IMR-90 (cell line): ENCODE results near the gene EHBP1L1.

Source experiments
- MAZ ChIP-seq: IDR thresholded peaks from 2 replicates; pipeline ENCODE4 v1.6.1; 2012; ENCODE audit warnings: low read depth, mild to moderate bottlenecking, low read length, improper control_type of control experiment, moderate library complexity, borderline replicate concordance
- POLR2A ChIP-seq: IDR thresholded peaks from 2 replicates; pipeline ENCODE4 v1.6.1; 2012; ENCODE audit warnings: mild to moderate bottlenecking, low read depth, low read length
- RFX5 ChIP-seq: IDR thresholded peaks from 2 replicates; pipeline ENCODE4 v1.8.0; 2012; ENCODE audit warnings: low read depth, mild to moderate bottlenecking, low read length, moderate library complexity
- TF ChIP-seq, protein P1 (sequence below): conservative IDR thresholded peaks from 2 replicates; pipeline ENCODE4 v1.5.1; 2012; ENCODE audit warnings: mild to moderate bottlenecking, low read depth, low read length, improper control_type of control experiment
- TF ChIP-seq, protein P2 (sequence below): fragments of 150-350 bp; IDR thresholded peaks from 2 replicates; pipeline ENCODE4 v1.6.1; 2017; ENCODE audit warnings: mild to moderate bottlenecking, antibody characterized with exemption, low read length, low read depth

DNA sequence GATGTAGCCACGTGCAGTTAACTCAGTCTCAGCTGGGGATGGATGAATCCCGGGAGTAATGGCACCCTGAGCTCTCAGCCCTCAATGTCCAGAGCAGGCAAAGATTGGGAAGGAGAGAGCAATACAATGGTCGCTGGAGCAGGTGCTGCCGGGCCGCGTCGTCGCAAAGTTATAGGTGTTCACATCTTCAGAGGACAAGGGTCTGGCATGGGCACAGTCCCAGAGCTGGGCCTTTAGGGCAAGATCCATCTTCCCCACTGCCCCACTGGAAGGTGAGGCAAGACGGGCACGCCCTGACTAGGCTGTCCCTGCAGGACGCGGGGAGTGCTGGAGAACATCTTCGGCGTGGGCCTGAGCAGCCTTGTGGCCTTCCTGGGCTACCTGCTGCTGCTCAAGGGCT is 47.3 kb downstream of the EHBP1L1 start:
- TF ChIP-seq, protein P1, sequence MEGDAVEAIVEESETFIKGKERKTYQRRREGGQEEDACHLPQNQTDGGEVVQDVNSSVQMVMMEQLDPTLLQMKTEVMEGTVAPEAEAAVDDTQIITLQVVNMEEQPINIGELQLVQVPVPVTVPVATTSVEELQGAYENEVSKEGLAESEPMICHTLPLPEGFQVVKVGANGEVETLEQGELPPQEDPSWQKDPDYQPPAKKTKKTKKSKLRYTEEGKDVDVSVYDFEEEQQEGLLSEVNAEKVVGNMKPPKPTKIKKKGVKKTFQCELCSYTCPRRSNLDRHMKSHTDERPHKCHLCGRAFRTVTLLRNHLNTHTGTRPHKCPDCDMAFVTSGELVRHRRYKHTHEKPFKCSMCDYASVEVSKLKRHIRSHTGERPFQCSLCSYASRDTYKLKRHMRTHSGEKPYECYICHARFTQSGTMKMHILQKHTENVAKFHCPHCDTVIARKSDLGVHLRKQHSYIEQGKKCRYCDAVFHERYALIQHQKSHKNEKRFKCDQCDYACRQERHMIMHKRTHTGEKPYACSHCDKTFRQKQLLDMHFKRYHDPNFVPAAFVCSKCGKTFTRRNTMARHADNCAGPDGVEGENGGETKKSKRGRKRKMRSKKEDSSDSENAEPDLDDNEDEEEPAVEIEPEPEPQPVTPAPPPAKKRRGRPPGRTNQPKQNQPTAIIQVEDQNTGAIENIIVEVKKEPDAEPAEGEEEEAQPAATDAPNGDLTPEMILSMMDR = no peak
- TF ChIP-seq MAZ (no peak), POLR2A (no peak), RFX5 (no peak)
- TF ChIP-seq, protein P2, sequence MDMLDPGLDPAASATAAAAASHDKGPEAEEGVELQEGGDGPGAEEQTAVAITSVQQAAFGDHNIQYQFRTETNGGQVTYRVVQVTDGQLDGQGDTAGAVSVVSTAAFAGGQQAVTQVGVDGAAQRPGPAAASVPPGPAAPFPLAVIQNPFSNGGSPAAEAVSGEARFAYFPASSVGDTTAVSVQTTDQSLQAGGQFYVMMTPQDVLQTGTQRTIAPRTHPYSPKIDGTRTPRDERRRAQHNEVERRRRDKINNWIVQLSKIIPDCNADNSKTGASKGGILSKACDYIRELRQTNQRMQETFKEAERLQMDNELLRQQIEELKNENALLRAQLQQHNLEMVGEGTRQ = no peak
